GM12875 (cell line): ENCODE measurements around the gene RBPJL.
A peak's percentile ranks its signal among the peaks of the same experiment; 100 is the strongest.

Source experiments
- H3K4me3 ChIP-seq: one replicate; pipeline ENCODE4 v1.5.1; 2011; ENCODE audit warnings: low read depth, low read length, control low read depth
- TF ChIP-seq, protein P1 (sequence below): IDR thresholded peaks from 2 replicates; pipeline ENCODE4 v1.5.1; 2011; ENCODE audit warnings: low read depth, mild to moderate bottlenecking, control low read depth, inconsistent platforms, low read length, moderate library complexity, borderline replicate concordance; ENCODE audit not compliant: insufficient read depth

RBPJL gene

DNA sequence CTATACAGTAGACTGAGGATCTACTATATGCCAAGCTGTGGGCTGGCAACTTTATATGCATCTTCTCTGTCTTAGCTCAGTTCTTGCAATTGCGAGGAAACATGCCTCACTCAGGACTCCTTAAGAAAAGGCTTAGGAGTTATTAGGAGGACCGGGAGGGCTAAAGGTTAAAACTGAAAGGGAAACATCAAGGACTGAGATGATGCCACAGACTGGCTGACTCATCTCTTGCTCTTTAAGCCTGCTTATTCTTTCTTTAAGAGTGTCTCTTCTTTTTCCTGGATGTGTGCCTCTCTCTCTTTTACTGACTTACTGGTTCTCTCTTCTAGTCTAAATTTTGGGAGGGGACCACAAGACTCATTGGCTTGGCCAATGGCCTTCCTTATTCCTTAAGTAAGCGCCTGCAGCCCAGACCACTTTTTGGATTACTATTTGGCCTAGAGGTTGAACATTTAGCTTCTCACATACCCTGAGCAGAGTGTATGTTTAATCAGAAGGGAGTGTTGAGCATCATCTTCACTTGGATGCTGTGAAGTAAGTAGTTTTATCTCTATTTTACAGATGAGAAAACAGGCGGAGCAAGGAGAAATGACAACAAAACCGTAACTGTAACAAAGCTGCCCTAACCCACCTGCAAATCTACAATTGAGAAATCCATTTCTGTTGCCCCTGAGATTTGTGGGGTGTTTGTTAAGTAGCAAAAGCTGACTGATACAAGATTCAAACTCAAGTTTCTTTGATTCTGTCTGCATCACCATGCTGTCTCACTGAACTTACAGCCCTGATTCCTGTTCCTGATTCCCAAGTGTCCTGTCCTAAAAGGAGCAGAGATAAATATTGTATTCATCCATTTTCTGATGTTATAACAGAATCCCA, 48.8 kb downstream of the RBPJL start:
- TF ChIP-seq, protein P1, sequence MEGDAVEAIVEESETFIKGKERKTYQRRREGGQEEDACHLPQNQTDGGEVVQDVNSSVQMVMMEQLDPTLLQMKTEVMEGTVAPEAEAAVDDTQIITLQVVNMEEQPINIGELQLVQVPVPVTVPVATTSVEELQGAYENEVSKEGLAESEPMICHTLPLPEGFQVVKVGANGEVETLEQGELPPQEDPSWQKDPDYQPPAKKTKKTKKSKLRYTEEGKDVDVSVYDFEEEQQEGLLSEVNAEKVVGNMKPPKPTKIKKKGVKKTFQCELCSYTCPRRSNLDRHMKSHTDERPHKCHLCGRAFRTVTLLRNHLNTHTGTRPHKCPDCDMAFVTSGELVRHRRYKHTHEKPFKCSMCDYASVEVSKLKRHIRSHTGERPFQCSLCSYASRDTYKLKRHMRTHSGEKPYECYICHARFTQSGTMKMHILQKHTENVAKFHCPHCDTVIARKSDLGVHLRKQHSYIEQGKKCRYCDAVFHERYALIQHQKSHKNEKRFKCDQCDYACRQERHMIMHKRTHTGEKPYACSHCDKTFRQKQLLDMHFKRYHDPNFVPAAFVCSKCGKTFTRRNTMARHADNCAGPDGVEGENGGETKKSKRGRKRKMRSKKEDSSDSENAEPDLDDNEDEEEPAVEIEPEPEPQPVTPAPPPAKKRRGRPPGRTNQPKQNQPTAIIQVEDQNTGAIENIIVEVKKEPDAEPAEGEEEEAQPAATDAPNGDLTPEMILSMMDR: no peak

DNA sequence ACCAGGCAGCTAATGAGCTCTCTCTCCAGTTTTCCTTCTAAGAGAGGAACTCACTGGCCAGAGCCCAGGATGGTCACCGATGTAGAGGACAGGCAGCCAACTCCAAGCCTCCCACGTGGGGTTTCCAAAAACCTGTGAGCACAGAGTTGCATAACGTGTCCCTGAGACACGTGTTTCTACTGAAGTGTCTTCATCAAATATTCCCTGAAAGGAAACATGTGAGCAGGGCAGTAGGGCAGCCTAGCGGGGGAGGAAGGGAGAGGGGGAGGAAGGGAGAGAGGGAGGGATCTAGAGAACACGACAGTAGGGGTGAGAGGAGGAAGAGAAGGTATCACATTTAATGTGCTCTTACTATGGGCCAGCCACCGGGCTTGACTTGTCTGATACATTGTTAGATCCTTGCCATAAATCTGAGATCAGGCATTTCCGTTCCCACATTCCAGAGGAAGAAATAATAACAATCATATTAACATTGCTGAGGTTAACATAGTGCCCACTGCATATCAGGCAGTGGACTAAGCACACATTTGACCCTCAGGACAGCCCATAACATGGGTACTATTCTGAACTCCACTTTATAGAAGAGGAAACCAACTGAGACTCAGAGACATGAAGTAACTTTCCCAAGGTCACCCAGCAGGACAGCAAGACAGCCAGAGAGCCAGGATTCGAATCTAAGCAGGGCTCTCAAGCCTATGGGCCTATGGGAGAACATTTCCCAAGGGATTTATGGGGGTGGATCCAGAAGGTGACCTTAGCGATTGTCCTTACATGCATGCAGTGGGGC, 51.8 kb downstream of the RBPJL start:
- H3K4me3 ChIP-seq: no peak overlapping the region

More for the DNA sequence above, 48.8 kb downstream of the RBPJL start:
- no peak overlapping the region for H3K4me3 ChIP-seq

DNA sequence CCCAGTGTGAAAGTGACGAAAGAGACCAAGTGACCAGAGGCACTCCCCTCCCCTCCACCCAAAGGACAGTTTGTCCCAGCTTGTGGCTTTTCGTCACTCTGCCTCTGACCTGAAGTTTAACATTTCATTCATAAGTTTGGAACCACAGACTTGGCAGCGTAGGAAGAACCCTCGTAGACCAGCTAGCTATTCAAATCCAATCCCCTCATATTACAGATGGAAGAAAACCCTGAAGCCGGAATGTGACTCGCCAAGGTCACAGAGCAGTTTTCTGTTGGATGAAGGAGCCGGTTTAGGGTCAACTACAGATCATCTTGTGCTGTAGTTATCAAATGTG, 52.4 kb downstream of the RBPJL start:
- H3K4me3 ChIP-seq: no peak overlapping the region
- TF ChIP-seq, protein P1: no peak

More for the DNA sequence above, 51.8 kb downstream of the RBPJL start:
- TF ChIP-seq, protein P1: no peak

DNA sequence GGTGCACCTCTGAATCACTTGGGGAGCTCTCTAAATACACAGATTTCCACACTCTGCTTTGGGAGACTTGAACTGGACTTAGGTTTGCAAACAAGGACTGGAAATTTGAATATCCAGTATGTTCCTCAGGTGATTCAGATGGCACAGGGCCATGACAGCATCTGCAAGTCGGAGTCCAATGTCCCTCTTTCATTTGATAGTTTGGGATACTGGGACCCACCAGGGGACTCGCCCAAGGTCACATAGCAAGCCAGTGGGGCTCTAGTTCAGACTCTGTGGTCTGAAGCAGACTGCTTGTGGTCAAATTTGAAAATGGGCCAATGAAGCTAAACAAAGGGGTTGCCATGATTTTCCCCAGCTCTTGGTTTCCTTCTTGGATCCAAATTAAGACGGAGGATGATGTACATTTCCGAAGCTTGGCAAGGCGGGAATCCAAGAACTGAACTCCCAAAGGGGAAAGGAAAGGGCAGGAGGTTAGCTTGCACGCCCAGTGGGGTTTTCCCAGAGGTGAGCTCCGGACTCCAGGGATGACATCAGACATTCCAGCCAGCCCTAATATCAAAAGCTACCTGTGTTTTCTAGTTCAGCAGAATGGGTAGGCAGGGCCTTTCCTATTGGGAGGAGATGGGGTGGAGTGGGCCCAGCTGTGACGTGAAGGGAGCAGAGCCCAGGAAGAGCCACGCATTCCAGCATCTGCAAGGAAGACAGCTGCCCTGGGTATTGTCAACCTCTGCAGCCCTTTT, 52.9 kb downstream of the RBPJL start:
- no peak overlapping the region for H3K4me3 ChIP-seq
- TF ChIP-seq, protein P1: no peak

DNA sequence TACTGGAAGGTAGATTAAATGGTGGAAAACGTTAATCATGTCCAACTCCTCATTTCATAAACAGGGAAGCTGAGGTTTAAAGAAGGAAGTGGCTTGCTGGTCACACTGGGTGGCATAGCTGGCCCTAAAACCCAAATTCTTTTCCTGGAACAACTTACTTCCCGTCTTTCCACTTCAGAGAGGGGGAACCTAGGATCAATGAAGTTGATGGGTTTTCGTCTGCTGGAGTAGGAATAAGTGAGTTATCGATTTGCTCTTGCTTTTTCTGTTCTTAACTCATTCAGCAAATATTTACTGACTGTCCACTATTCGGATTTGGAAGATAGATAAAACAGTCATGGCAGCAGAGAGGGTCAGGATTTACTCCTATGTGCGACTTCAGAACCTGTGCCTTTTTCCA, 55.2 kb downstream of the RBPJL start:
- TF ChIP-seq, protein P1: no peak
- H3K4me3 ChIP-seq: no peak overlapping the region

DNA sequence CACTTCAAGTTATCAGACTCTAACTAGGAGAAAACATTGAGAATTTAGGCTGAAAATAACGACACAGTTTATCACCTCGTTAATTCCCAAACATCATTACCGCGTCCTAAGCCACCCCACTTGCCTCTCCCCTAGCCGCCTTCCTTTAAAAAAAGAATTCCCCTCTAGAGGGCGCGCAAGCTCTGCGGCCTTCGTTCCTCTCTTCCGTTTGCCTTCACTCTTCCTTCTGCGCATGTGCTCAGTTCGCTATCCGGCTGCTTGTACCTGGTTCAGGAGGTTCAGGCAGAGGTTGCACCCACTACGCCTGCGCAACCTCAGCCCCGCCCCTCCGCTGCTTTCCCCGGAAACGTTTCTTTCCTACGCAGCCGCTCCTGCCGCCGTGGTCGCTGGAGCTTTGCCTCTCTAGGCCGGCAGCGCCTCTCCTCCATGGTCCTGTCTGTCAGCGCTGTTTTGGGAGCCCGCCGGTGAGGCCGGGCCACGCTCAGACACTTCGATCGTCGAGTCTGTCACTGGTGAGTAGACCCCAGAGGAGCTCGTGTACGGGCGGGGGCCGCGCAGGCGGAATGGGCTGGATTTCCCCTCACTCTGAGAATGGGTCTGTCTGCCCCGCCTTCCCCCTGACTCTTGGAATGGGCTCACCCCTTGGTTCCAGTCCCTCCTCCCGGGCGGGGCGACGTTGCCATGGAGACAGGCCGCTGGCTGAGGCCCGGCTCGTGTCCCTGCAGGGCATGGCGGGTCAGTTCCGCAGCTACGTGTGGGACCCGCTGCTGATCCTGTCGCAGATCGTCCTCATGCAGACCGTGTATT, 56.4 kb downstream of the RBPJL start, which contains the start of gene SYS1:
TSS of gene SYS1 (plus strand) at position 353 of the 807 bp plus-strand sequence. CDS start at position 729, 376 bp downstream.
- TF ChIP-seq, protein P1: peak; percentile 77
- peak within 1 kb of the TSS; percentile 70 for H3K4me3 ChIP-seq
